Measurements from ENCODE around the gene LMAN2L.

GRCh38 chr2:96701636-96702035, 38.2 kb downstream of the LMAN2L start:
- TF ChIP-seq CTCF (IDR thresholded peaks at IDR 0.05) (no peak), POLR2A (IDR thresholded peaks at IDR 0.05) (no peak), EP300 (IDR thresholded peaks at IDR 0.05) (no peak)
